Endothelial cell of umbilical vein (primary cell): ENCODE measurements around the gene ZNF778. TPM values are rescaled to one million over a fixed set of nuclear protein-coding genes. Genes with fewer than 3 reads are reported as not detected.

Experiments
- BruUV-seq: library from RNA; stranded (reverse); fragments of 400-500 nt; replicated peaks from 2 replicates; lab custom pipeline; 2021; lab: Mats Ljungman, UMichigan
- CTCF ChIA-PET: fragments of 300-600, 350-600 bp; sonication (Branson Sonifier 250); formaldehyde crosslinking; loops from one replicate; lab custom pipeline; 2021; ENCODE audit warnings: antibody characterized with exemption, inconsistent platforms; lab: Charles Lee
- POLR2A ChIA-PET: fragments of 300-600, 350-600 bp; sonication (Branson Sonifier 250); formaldehyde crosslinking; loops from one replicate; lab custom pipeline; 2021; ENCODE audit warnings: antibody characterized with exemption, inconsistent platforms; lab: Charles Lee
- DNase-seq: peaks from one replicate; pipeline ENCODE4 v3.0.0-alpha.2; 2011; ENCODE audit warnings: low read depth, low spot score
- FAIRE-seq: peaks from 2 replicates; lab custom pipeline; 2011; peaks lifted over from hg19 to GRCh38; lab: Jason Lieb, UNC
- H2AFZ ChIP-seq: 2 replicates; pipeline ENCODE4 v1.6.0; 2012; ENCODE audit warnings: low read depth, low read length, control low read depth, inconsistent platforms
- H3K27ac ChIP-seq: 2 replicates; pipeline ENCODE4 v1.5.1; 2011; ENCODE audit warnings: low read depth, mild to moderate bottlenecking, control low read depth, low read length, moderate library complexity; ENCODE audit not compliant: insufficient read depth
- H3K27me3 ChIP-seq, 2 experiments: 2 replicates each; pipeline versions ENCODE4 v1.6.0 to v1.6.1; 2011; ENCODE audit warnings: low read length in 2 of 2, mixed read lengths in 1 of 2; ENCODE audit not compliant: control insufficient read depth in 2 of 2, insufficient read depth in 2 of 2
- H3K36me3 ChIP-seq, 2 experiments: 2 replicates in 1 of 2; 3 replicates in 1 of 2; pipeline ENCODE4 v1.5.1; 2011; ENCODE audit warnings: low read length in 2 of 2, mild to moderate bottlenecking in 1 of 2, moderate library complexity in 1 of 2; ENCODE audit not compliant: control insufficient read depth in 2 of 2, insufficient read depth in 2 of 2; ENCODE audit errors: extremely low read depth in 1 of 2
- H3K4me1 ChIP-seq: 3 replicates; pipeline ENCODE4 v1.5.1; 2011; ENCODE audit warnings: mild to moderate bottlenecking, low read length; ENCODE audit not compliant: control insufficient read depth, insufficient read depth; ENCODE audit errors: extremely low read depth
- H3K4me2 ChIP-seq: 2 replicates; pipeline ENCODE4 v1.6.1; 2011; ENCODE audit warnings: low read length, control low read depth, mixed read lengths; ENCODE audit not compliant: insufficient read depth
- H3K4me3 ChIP-seq, 3 experiments: fragments of 200-600 bp in 1 of 3; sonication (generic), shearing (Covaris generic) in 1 of 3; replicated peaks in 1 of 3; 2 replicates each; pipeline ENCODE4 v1.5.1; 2011 to 2016; ENCODE audit warnings: control low read depth in 3 of 3, low read length in 3 of 3, mild to moderate bottlenecking in 2 of 3, inconsistent platforms in 1 of 3, low read depth in 1 of 3, moderate library complexity in 1 of 3; ENCODE audit not compliant: insufficient read depth in 1 of 3
- H3K79me2 ChIP-seq: 2 replicates; pipeline ENCODE4 v1.6.0; 2012; ENCODE audit warnings: low read length, inconsistent platforms; ENCODE audit not compliant: control insufficient read depth, insufficient read depth
- H3K9ac ChIP-seq: replicated peaks from 2 replicates; pipeline ENCODE3; 2011; ENCODE audit warnings: low read length, control low read depth; ENCODE audit not compliant: insufficient read depth; ENCODE audit errors: extremely low read depth
- H3K9me1 ChIP-seq: replicated peaks from 3 replicates; pipeline ENCODE4 v1.6.0; 2011; ENCODE audit warnings: mild to moderate bottlenecking, low read length; ENCODE audit not compliant: control insufficient read depth, insufficient read depth; ENCODE audit errors: extremely low read depth
- H3K9me3 ChIP-seq: replicated peaks from 2 replicates; pipeline ENCODE4 v1.5.1; 2012; ENCODE audit warnings: low read length, inconsistent platforms; ENCODE audit not compliant: control insufficient read depth, insufficient read depth
- H4K20me1 ChIP-seq: replicated peaks from 2 replicates; pipeline ENCODE3; 2011; ENCODE audit warnings: mild to moderate bottlenecking, low read length; ENCODE audit not compliant: control insufficient read depth, insufficient read depth; ENCODE audit errors: extremely low read depth
- CTCF ChIP-seq, 2 donors: IDR thresholded peaks; 1 replicate in 1 of 2; 2 replicates in 1 of 2; pipeline ENCODE4 v1.5.1; 2011; ENCODE audit warnings: low read length in 2 of 2, mild to moderate bottlenecking in 2 of 2, moderate library complexity in 2 of 2, control low read depth in 1 of 2, inconsistent platforms in 1 of 2, low read depth in 1 of 2; ENCODE audit not compliant: insufficient read depth in 1 of 2; ENCODE audit errors: extremely low read depth in 1 of 2
- EZH2 ChIP-seq: IDR thresholded peaks from 2 replicates; pipeline ENCODE4 v1.6.1; 2012; ENCODE audit warnings: borderline replicate concordance, low read depth, mild to moderate bottlenecking, moderate library complexity, low read length, inconsistent platforms; ENCODE audit not compliant: severe bottlenecking
- FOS ChIP-seq: IDR thresholded peaks from 2 replicates; pipeline ENCODE4 v1.6.1; 2011; ENCODE audit warnings: mild to moderate bottlenecking, low read length, moderate library complexity, borderline replicate concordance; ENCODE audit not compliant: insufficient read depth
- GATA2 ChIP-seq: IDR thresholded peaks from 2 replicates; pipeline ENCODE4 v1.7.0; 2011; ENCODE audit warnings: low read depth, mild to moderate bottlenecking, moderate library complexity, mixed read lengths, low read length; ENCODE audit not compliant: insufficient read length, insufficient read depth
- JUN ChIP-seq: IDR thresholded peaks from 2 replicates; pipeline ENCODE4 v1.6.1; 2011; ENCODE audit warnings: borderline replicate concordance, low read depth; ENCODE audit not compliant: insufficient read length, insufficient read depth
- MYC ChIP-seq: IDR thresholded peaks from one replicate; pipeline ENCODE4 v1.6.1; 2011; ENCODE audit warnings: mild to moderate bottlenecking, low read depth, low read length
- POLR2A ChIP-seq: IDR thresholded peaks from 2 replicates; pipeline ENCODE4 v1.6.1; 2012; ENCODE audit warnings: low read depth, mild to moderate bottlenecking, control low read depth, low read length
- POLR2AphosphoS5 ChIP-seq: IDR thresholded peaks from 2 replicates; pipeline ENCODE4 v1.6.1; 2012; ENCODE audit warnings: low read depth, mild to moderate bottlenecking, control low read depth, low read length, moderate library complexity; ENCODE audit not compliant: insufficient read depth
- dilution Hi-C: fragments of 300-500 bp; cut with MboI; formaldehyde crosslinking; loops from one replicate; pipeline ENCODE4 v1.15.0; 2019; ENCODE audit warnings: low sequenced_read_pairs; ENCODE audit not compliant: extremely low pct_ligation_motif_present
- intact Hi-C: fragments of 100-400 bp; cut with micrococcal nuclease; formaldehyde crosslinking; loops from one replicate; pipeline ENCODE4 v1.10.0; 2022
- polyA plus RNA-seq, 4 experiments: library from polyadenylated mRNA; depleted of rRNA in 3 of 4; stranded (reverse) in 3 of 4; unstranded in 1 of 4; fragments of >200 nt; gene quantifications; 2 replicates each; pipeline versions ENCODE4 v1.2.1 to v1.2.3, GENCODE V29; 2011 to 2012; ENCODE audit warnings: missing spikeins in 1 of 4
- total RNA-seq: library from RNA; stranded (reverse); gene quantifications from 2 replicates; pipeline ENCODE4 v1.2.3, GENCODE V29; 2021
- TF ChIP-seq, protein P1 (sequence below): IDR thresholded peaks from 2 replicates; pipeline ENCODE4 v1.6.1; 2011; ENCODE audit not compliant: insufficient read depth, insufficient read length

ZNF778 gene
- total and polyA plus RNA-seq, 2 donors (not counting 3 experiments of a cell fraction or from before 2014, with no cell fraction given) = 3.8 to 10.9 TPM

DNA sequence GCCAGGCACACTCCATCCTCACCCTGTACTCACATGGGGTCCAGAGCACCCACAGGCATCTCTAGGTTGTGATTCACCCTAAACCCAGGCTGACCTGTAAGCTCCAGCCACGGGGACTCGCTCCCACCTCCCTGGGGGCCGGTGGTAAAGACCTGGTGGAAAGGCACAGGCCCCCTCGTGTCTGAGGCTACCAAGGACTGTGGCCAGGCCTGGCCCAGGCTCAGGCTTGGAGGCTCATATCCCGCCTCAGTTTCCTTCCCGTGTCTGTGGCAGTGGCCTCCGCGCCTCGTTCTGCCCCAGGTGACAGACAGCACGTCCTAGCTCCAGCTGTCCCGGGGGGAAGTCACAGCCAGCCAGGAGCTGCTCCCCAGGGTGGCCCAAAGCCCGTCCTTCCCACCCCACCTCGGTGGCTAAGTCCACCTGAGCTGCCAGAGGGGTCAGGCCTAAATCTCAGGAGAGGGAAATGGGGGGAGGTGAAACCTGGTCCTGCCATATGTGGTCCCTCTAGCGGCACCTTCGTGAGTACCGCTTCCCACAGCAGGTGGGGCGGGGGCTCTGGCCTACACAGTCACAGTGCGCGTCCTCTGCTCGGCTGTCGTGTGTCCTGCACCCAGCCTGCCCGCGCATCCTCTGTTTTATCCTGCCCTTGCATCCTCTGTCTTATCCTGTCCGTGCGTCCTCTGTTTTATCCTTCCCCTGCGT, 33.4 kb upstream of the ZNF778 start:
- Histone ChIP-seq H3K27ac (no peak overlapping the region), H3K9me1 (no peaks in the 10 kb centered on the region), H3K79me2 (no peaks in the 10 kb centered on the region), H3K27me3 (peaks cover 0 to 4% of the 10 kb centered on the region in 2 experiments), H2AFZ (no peak overlapping the region), H3K9ac (no peak overlapping the region), H3K4me3 (no peak overlapping the region), H3K36me3 (no peaks in the 10 kb centered on the region), H3K4me2 (no peak overlapping the region), H3K9me3 (no peaks in the 10 kb centered on the region), H4K20me1 (no peaks in the 10 kb centered on the region), H3K4me1 (no peaks in the 10 kb centered on the region)
- BruUV-seq = no TSS peak
- dilution Hi-C loops = no loop called here
- TF ChIP-seq MYC (no peak), EZH2 (no peak), POLR2A (no peak), FOS (no peak), POLR2AphosphoS5 (no peak), GATA2 (no peak), JUN (no peak), CTCF (IDR thresholded peaks at IDR 0.05; ENCODE audit: extremely low read depth in 1 of 2, insufficient read depth in 1 of 2, low read depth in 1 of 2, low read length in 2 of 2) (no peak)
- TF ChIP-seq, protein P1, sequence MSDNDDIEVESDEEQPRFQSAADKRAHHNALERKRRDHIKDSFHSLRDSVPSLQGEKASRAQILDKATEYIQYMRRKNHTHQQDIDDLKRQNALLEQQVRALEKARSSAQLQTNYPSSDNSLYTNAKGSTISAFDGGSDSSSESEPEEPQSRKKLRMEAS = no peak
- CTCF ChIA-PET = interaction anchor here (1.8 kb wide), 1 partner anchor 9 kb away, joined by 4 read pairs; no protein-coding TSS in a partner anchor
- POLR2A ChIA-PET = no interaction called here
- DNase-seq (no peak), FAIRE-seq (no peak)
- intact Hi-C loops = no loop called here
